Measurements from ENCODE around the gene PRR18.

GRCh38 chr6:166286839-166287271, 21.3 kb downstream of the PRR18 start:
- TF ChIP-seq CTCF (conservative IDR thresholded peaks at IDR 0.05) (no peak), ZFX (IDR thresholded peaks at IDR 0.05) (no peak)

All from C4-2B (cell line).